Measurements from ENCODE around the gene CHRDL2.
"Not testable (repeated sequence)": the region's sequence is repeated elsewhere in the genome, so short reads cannot be mapped to it uniquely, and the experiment has no call there.

Gene CHRDL2

DNA sequence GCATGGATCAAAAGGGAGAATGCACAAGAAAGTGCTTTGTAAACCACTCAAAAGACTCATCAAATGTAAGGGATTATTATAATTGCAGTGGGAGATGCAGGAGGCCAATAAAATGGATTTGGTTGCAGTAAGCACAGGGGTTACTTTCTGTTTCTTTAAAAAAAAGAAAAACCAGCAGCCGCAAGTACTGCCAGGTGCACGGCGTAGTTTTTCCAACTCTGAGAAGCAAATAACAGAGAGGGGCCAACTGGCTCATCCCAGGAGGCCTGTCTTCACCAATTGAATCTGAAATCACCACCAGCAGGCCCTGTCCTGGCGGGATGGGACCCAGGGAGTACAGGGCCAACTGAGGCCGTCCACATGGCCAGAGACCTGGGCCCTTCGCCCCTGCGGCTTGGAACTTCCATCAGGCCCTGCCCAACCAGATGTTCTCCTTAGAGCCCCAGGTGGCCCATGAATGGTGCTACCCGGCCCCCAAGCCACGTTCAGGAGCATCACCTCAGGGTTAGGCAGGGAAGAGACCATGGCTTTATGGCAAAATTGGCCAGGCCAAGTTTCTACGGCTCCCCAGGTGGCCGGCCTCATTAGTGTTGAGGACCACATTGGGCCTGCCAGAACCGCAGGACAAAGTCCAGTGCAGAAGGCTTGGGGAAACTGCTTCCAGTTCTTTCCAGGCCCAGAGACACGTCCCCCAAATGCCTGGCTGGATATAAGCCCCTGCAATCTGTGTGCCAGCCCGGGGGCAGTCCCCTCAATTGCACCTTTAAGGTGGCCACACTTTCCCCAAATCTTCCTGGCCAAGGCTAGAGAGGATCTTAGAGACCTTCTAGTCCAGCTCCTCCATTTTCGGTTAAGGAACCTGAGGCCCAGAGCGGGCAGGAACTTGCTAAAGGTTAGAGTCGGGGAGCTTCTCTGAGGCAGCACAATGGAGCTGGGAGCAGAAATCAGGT lies 61.7 kb downstream of the CHRDL2 start:
- DNase-seq: no peak

DNA sequence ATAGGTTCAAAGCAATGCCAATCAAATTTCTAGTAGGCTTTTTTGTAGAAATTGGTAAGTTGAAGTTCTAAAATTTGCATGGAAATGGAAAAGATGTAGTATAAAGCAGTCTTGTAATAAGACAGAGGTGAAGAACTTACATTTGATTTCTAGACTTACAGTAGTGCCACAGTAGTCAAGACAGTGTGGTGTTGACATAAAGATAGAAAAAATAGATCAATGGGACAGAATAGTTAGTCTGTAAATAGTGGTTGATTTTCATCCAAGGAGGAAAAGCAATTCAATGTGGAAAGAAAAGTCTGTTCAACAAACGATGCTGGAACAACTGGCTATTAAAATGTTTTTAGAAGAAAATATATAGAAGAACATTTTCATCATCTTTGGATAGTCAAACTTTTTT lies 67.9 kb downstream of the CHRDL2 start:
- DNase-seq: no peak

DNA sequence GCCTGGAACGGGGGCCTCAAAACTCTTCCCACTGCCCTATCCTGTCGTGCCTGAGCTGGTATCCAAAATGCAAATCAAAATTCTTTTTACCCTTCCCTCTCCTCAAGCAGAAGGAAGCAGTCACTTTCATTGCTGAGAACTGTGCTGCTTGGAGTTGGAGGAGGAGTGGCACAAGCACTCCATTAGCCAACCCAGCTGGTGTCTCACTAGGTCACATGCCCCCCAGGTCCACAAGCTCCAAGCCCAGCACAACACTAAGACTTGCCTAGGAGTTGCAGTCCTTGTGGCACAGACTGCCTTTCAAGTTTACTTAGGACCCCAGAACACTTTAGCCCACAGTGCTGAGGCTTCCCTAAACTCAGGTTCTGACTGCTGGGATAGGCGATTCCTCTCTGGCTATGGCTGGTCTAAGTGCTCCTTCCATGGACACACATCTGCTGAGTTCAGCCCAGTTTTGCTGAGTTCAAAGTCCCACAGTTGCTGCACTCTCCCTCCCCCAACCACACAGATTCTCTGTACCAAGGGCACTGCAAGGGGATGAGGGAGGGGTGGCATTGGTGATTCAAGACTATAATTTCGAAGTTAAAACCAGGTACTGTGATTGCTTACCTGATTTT lies 68.6 kb downstream of the CHRDL2 start:
- no peak for DNase-seq

DNA sequence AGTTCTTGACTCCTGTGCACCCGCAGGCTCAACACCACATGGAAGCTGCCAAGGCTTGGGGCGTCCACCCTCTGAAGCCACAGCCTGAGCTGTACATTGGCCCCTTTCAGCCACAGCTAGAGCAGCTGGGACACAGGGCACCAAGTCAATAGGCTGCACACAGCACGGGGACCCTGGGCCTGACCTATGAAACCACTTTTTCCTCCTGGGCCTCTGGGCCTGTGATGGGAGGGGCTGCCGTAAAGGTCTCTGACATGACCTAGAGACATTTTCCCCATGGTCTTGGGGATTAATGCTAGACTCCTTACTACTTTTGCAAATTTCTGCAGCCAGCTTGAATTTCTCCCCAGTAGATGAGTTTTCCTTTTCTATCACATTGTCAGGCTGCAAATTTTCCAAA lies 72.1 kb downstream of the CHRDL2 start:
- DNase-seq: not testable (repeated sequence)

DNA sequence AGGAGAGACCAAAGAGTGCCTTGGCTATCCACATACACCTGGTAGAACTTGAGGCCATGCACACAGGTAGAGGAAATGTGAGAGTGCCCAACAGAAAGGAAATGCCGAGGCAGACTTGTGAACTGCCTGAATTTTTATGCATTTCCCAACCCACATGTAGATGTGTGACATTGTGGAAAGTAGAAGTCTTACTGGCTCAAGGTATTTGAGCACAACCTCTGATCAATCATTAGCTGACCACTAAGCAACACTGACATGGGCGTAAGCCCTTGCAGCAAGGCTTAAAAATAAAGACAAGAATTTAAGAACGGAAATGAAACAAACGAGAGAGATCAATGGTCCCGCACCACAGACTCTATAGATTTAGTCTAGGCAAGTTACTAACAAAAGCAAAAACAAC lies 76.2 kb downstream of the CHRDL2 start:
- DNase-seq: no peak

DNA sequence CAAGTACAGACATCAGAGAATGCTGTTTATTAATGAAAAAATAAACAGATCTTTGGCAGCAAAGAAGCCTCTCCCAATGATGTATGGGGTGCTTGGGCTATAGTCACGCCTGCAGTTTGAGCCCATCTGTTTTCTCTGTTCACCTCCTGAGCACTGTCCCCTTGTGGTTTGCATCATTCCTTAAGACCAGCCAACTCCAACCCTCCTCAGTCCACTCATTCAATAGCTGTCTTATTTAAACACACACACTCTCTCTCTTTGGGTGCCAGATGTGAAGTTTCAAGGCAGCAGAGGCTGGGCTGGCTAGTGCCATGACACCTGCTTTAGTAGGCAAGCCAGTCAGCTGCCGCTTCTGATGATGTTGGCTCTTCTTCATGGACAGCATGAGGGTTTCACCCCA lies 80.7 kb downstream of the CHRDL2 start:
- no peak for DNase-seq

DNA sequence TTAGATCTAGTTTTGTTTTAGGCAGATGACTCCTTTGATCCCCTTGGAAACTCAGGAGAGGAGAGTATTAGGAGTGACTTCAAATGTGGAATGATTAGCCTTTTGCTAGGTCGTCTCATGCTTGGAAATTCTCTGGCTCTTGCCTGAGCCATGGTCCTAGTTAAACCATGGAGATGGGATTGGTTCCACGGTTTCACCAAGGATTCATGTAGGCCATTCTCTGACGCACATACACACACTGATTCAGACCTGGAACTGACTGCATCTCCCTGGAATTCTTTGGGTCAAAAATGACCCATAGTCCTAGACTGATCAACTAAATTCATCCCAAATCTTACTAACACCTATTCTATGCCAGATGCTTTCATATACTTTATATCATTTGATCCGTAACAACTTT lies 82.3 kb downstream of the CHRDL2 start:
- DNase-seq: no peak

DNA sequence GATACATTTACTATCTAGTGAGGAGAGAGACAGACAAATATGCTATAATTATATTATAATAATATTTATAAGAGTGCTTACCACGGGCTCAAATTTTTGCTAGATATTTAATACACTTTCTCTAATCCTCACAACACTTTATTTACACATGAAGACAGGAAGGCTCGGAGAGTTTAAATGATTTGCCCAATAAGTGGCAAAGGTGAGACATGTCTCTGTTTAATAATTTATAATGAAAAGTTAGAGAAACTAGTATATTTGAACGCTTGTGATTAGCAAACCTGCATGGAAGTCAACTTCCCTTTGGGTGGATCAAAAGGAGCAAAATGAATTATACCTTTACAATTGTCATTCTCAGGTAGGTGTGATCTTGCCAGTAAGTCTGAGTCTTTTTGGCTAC lies 83.4 kb downstream of the CHRDL2 start:
- DNase-seq: no peak

DNA sequence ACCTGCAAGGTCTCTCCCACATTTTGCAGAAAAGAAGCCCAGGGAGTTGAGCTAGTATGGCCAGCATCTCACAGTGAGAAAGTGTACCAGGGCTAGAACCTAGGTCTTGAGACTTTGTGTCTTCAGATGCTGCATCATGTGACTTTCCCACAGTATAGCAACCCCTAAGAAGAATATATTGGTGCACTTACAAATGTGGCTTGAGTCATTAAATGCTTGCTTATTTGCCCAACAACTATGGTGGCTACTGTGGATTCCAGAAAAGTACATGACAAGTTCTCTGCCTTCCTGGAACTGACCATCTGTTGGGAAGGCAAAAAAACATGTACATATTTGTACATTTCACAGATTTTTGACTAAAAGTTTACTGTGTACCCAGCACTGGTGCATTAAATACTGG lies 83.8 kb downstream of the CHRDL2 start:
- DNase-seq: no peak

DNA sequence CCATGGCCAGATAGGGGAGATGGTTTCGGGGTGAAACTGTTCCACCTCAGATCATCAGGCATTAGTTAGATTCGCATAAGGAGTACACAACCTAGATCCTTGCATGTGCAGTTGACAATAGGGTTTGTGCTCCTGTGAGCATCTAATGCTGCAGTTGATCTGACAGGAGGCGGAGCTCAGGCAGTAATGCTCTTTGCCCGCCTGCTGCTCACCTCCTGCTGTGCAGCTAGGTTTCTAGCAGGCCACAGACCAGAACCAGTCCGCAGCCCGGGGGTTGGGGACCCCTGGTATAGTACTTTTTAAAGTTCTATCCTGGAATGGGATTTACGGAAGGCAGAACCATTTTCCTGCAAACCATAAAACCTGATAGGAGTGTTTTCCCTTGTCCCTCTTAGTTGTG lies 84.3 kb downstream of the CHRDL2 start:
- no peak for DNase-seq

Measured in stimulated activated CD4-positive, alpha-beta T cell treated with anti-CD3 and anti-CD28 coated beads, Interleukin-2, amount 100 ng/mL, for 24 hours (primary cell).